ENCODE results near the gene WDR70. TPM values are rescaled to one million over a fixed set of nuclear protein-coding genes. Genes with fewer than 3 reads are reported as not detected.
"Not testable (repeated sequence)": the region's sequence is repeated elsewhere in the genome, so short reads cannot be mapped to it uniquely, and the experiment has no call there.

The WDR70 gene
- total RNA-seq, 1 donor from 2014 or later, result 16.4 TPM

GRCh38 chr5:37553720-37554404 is 174.7 kb downstream of the WDR70 start:
- ATAC-seq (no peak), DNase-seq (ENCODE audit: missing footprints) (no peak)
- intact Hi-C loops (cut with DNase I), result no loop called here

- no peak for DNase-seq (ENCODE audit: missing footprints)
- intact Hi-C loops (cut with DNase I), result no loop called here
- ATAC-seq, result no peak
Observed at GRCh38 chr5:37554405-37554739, 175.3 kb downstream of the WDR70 start.

GRCh38 chr5:37554938-37555337 is 175.8 kb downstream of the WDR70 start:
- intact Hi-C loops (cut with DNase I), result no loop called here
- DNase-seq (ENCODE audit: missing footprints), result no peak
- ATAC-seq, result no peak

GRCh38 chr5:37557734-37558293 is 178.7 kb downstream of the WDR70 start:
- ATAC-seq, result no peak
- intact Hi-C loops (cut with DNase I), result no loop called here
- DNase-seq (ENCODE audit: missing footprints), result no peak

GRCh38 chr5:37565062-37565670 is 186.0 kb downstream of the WDR70 start:
- ATAC-seq, result no peak
- no peak for DNase-seq (ENCODE audit: missing footprints)
- intact Hi-C loops (cut with DNase I), result no loop called here

GRCh38 chr5:37567566-37567965 is 188.4 kb downstream of the WDR70 start:
- no peak for ATAC-seq
- DNase-seq (ENCODE audit: missing footprints), result no peak
- intact Hi-C loops (cut with DNase I), result no loop called here

GRCh38 chr5:37568018-37568753 is 189.1 kb downstream of the WDR70 start:
- DNase-seq (ENCODE audit: missing footprints), result no peak
- intact Hi-C loops (cut with DNase I), result no loop called here
- ATAC-seq, result no peak

GRCh38 chr5:37568893-37569292 is 189.8 kb downstream of the WDR70 start:
- intact Hi-C loops (cut with DNase I), result no loop called here

GRCh38 chr5:37569466-37569865 is 190.3 kb downstream of the WDR70 start:
- ATAC-seq (no peak), DNase-seq (ENCODE audit: missing footprints) (no peak)
- intact Hi-C loops (cut with DNase I), result no loop called here

More at GRCh38 chr5:37568893-37569292, 189.8 kb downstream of the WDR70 start:
- no peak for DNase-seq (ENCODE audit: missing footprints)
- ATAC-seq, result no peak

- no peak for DNase-seq (ENCODE audit: missing footprints)
- intact Hi-C loops (cut with DNase I), result no loop called here
- no peak for ATAC-seq
Observed at GRCh38 chr5:37570597-37570996, 191.5 kb downstream of the WDR70 start.

- ATAC-seq (no peak), DNase-seq (ENCODE audit: missing footprints) (no peak)
- intact Hi-C loops (cut with DNase I), result no loop called here
Observed at GRCh38 chr5:37571985-37572384, 192.9 kb downstream of the WDR70 start.

GRCh38 chr5:37575541-37576489 is 196.7 kb downstream of the WDR70 start:
- DNase-seq (ENCODE audit: missing footprints) (no peak), ATAC-seq (no peak)
- intact Hi-C loops (cut with DNase I), result no loop called here

GRCh38 chr5:37576552-37576951 is 197.4 kb downstream of the WDR70 start:
- DNase-seq (ENCODE audit: missing footprints) (no peak), ATAC-seq (no peak)
- intact Hi-C loops (cut with DNase I), result no loop called here

GRCh38 chr5:37578176-37578575 is 199.1 kb downstream of the WDR70 start:
- intact Hi-C loops (cut with DNase I), result no loop called here
- ATAC-seq (no peak), DNase-seq (ENCODE audit: missing footprints) (no peak)

- ATAC-seq, result no peak
- no peak for DNase-seq (ENCODE audit: missing footprints)
- intact Hi-C loops (cut with DNase I), result no loop called here
Observed at GRCh38 chr5:37580106-37580505, 201.0 kb downstream of the WDR70 start.

- intact Hi-C loops (cut with DNase I), result no loop called here
- DNase-seq (ENCODE audit: missing footprints), result no peak
- no peak for ATAC-seq
Observed at GRCh38 chr5:37582202-37582601, 203.1 kb downstream of the WDR70 start.

GRCh38 chr5:37593292-37593691 is 214.2 kb downstream of the WDR70 start:
- DNase-seq (ENCODE audit: missing footprints); intact Hi-C loops (cut with DNase I); ATAC-seq: not testable (repeated sequence)

- ATAC-seq; intact Hi-C loops (cut with DNase I); DNase-seq (ENCODE audit: missing footprints): not testable (repeated sequence)
Observed at GRCh38 chr5:37594864-37595263, 215.7 kb downstream of the WDR70 start.

GRCh38 chr5:37598733-37599132 is 219.6 kb downstream of the WDR70 start:
- no peak for ATAC-seq
- intact Hi-C loops (cut with DNase I), result no loop called here
- DNase-seq (ENCODE audit: missing footprints), result no peak
